Muscle layer of colon (tissue), 2 donors: ENCODE data around the gene CSF2.
"Not testable (repeated sequence)": the region's sequence is repeated elsewhere in the genome, so short reads cannot be mapped to it uniquely, and the experiment has no call there.

ENCODE experiments used
- H3K27ac ChIP-seq: one replicate; pipeline ENCODE4 v1.7.0; 2013; ENCODE audit warnings: low read depth, mild to moderate bottlenecking, low read length, moderate library complexity
- H3K27me3 ChIP-seq, 2 donors: one replicate each; pipeline ENCODE4 v1.7.0; 2013; ENCODE audit warnings: low read length in 2 of 2, mild to moderate bottlenecking in 2 of 2; ENCODE audit not compliant: insufficient read depth in 2 of 2, control insufficient read depth in 1 of 2
- H3K36me3 ChIP-seq: one replicate; pipeline ENCODE4 v1.7.0; 2013; ENCODE audit warnings: mild to moderate bottlenecking, low read length; ENCODE audit not compliant: insufficient read depth
- H3K4me1 ChIP-seq: one replicate; pipeline ENCODE4 v1.7.0; 2013; ENCODE audit warnings: mild to moderate bottlenecking, low read length; ENCODE audit not compliant: insufficient read depth
- H3K4me3 ChIP-seq, 2 donors: one replicate each; pipeline ENCODE4 v1.7.0; 2013; ENCODE audit warnings: low read length in 2 of 2, low read depth in 1 of 2, mild to moderate bottlenecking in 1 of 2, moderate library complexity in 1 of 2
- H3K9ac ChIP-seq: one replicate; pipeline ENCODE4 v1.7.0; 2013; ENCODE audit warnings: low read length
- H3K9me3 ChIP-seq: one replicate; pipeline ENCODE4 v1.7.0; 2013; ENCODE audit warnings: mild to moderate bottlenecking, low read length
- donor health status: abdominal sarcoma.
- donor health status: Adenocarcinoma of cecum.

Gene CSF2

GRCh38 chr5:132116072-132116471, 42.5 kb downstream of the CSF2 start:
- Histone ChIP-seq H3K27ac (no peak overlapping the region), H3K27me3 (no peaks in the 10 kb centered on the region), H3K9ac (no peak overlapping the region), H3K36me3 (no peaks in the 10 kb centered on the region), H3K4me1 (no peaks in the 10 kb centered on the region), H3K4me3 (no peak overlapping the region), H3K9me3 (no peaks in the 10 kb centered on the region)

- H3K9me3 ChIP-seq, H3K4me1 ChIP-seq, H3K4me3 ChIP-seq, H3K27me3 ChIP-seq, H3K27ac ChIP-seq, H3K36me3 ChIP-seq, H3K9ac ChIP-seq: not testable (repeated sequence)
Measured at GRCh38 chr5:132116909-132117489, 43.4 kb downstream of the CSF2 start.

- not testable (repeated sequence) for H3K36me3 ChIP-seq, H3K27me3 ChIP-seq, H3K27ac ChIP-seq, H3K9me3 ChIP-seq, H3K4me1 ChIP-seq, H3K4me3 ChIP-seq, H3K9ac ChIP-seq
Measured at GRCh38 chr5:132120717-132121116, 47.1 kb downstream of the CSF2 start.

- H3K4me1 ChIP-seq, H3K36me3 ChIP-seq, H3K27ac ChIP-seq, H3K9ac ChIP-seq, H3K9me3 ChIP-seq, H3K4me3 ChIP-seq, H3K27me3 ChIP-seq: not testable (repeated sequence)
Measured at GRCh38 chr5:132122971-132123370, 49.4 kb downstream of the CSF2 start.

GRCh38 chr5:132123578-132123977, 50.0 kb downstream of the CSF2 start:
- not testable (repeated sequence) for H3K9ac ChIP-seq, H3K4me3 ChIP-seq, H3K36me3 ChIP-seq, H3K4me1 ChIP-seq, H3K27me3 ChIP-seq, H3K27ac ChIP-seq, H3K9me3 ChIP-seq
